ENCODE data around the gene CHRNA4. TPM values are rescaled to one million over a fixed set of nuclear protein-coding genes. Genes with fewer than 3 reads are reported as not detected.
"Not testable (repeated sequence)": the region's sequence is repeated elsewhere in the genome, so short reads cannot be mapped to it uniquely, and the experiment has no call there.

CHRNA4 gene
- total RNA-seq, 1 experiment from 2014 or later = not detected

DNA sequence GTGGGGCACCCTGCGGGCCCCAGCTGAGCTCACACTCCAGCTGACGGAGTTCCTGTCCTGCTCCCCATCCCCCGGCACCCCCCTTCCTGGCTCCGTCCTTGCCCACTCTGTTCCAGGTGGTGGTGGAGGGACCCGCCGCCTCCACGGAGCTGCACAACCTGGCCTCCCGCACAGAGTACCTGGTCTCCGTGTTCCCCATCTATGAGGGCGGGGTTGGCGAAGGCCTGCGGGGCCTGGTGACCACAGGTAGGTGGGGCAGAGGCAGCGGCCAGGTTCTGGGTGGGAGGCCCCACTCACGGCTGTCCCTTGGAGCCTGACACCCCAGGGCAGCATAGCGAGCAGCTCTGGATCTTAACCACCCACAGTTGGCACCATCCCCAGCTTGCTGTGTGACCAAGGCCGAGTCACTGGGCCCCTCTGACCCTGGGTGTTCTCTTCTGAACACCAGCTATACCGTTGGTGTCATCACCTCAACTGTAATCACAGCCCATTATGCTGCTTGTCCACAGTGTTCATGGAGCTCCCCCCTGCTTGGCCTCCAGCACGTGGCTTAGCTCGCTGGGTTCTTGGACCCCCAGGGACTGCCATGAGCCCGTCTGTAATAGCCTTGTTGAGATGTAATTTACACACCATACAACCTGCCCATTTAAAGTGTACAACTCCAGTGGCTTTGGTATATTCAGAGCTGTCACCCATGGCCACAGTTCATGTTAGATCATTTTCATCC lies 50.7 kb downstream of the CHRNA4 start:
- no peak for DNase-seq (ENCODE audit: low spot score)

- peak; percentile 64 for DNase-seq (ENCODE audit: low spot score)
These were observed 51.7 kb downstream of the CHRNA4 start for GRCh38 chr20:63309261-63310071.

GRCh38 chr20:63308218-63308911 lies 52.8 kb downstream of the CHRNA4 start:
- no peak for DNase-seq (ENCODE audit: low spot score)

GRCh38 chr20:63307538-63308217 lies 53.5 kb downstream of the CHRNA4 start:
- no peak for DNase-seq (ENCODE audit: low spot score)

DNA sequence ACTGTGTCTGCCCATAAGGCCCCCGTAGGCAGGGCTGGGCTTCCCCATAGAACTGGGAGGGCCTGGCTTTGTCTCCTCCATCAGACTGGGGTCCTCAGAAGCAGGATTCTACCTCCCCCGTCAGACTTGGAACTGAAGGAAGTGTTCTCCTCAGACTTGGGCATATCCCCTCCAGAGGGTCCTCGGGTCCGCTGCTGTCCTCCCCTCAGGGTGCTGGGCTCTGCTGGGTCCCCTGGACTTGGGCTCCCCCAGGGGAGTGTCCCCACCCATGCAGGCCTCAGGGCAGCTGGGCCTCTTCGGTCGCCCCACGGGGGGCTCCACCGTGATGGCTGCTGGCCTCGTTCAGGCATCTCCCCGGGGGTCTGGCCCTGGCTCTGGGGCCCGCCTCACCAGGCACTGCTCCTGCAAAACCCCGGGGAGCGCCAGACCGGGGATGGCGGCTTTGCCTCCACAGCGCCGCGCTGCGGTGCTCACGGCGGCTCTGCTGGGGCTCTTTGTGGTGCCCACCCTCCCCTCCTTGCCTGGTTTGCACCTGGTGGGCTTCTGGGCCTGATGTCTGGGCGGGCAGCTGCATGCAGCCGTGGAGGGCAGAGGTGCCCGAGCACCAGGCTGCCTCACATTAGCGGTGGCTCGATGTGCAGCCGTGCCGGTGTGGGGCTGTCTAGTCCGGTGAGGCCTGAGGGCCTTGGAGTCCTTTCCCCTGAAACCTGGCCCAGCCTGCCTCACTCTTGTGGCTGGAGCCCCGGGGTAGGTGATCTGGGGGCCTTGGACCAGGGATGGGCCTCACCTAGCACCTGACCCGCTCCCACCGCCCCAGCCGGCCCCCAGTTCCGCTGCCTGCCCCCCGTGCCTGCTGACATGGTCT lies 54.2 kb downstream of the CHRNA4 start:
- no peak for DNase-seq (ENCODE audit: low spot score)

DNA sequence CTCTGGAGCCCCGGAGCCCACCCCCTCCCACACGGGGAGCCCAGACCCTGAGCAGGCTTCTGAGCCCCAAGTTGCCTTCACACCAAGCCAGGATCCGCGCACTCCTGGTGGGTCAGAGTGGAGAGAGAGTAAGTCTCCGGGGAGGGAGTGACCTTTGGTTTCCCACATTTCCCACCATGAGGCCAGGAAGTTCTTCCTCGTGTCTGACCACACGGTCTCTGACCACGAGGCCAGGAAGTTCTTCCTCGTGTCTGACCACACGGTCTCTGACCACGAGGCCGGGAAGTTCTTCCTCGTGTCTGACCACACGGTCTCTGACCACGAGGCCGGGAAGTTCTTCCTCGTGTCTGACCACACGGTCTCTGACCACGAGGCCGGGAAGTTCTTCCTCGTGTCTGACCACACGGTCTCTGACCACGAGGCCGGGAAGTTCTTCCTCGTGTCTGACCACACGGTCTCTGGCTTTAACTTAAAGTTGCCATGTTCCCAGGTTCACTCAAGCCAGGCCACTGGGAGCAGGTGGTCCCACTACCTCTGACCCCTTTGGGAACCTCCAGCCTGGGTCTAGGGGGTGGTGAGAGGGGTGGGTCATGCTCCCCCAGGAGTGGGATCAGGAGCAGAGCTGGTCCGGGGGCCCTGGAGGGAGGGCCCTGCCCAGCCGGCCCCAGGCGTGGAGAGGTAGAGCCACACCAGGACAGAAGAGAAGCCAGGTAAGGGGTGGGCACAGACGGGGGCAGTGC lies 55.0 kb downstream of the CHRNA4 start:
- not testable (repeated sequence) for DNase-seq (ENCODE audit: low spot score)

DNA sequence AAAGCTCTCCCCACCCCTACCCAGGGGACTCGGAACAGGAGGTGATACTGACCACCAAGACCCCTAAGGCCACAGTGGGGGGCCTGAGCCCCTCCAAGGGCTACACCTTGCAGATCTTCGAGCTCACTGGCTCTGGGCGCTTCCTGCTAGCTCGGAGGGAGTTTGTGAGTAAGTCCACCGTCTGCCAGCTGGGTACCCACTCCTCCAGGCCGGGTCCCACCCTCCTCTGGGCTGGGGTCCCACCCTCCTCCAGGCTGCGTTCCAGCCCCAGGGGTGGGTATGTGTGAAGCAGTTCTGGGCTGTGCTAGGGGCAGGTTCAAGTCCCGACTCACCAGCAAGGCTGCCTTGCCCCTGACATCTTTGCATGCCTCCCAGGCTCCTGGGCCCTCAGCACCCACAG lies 55.8 kb downstream of the CHRNA4 start:
- no peak for DNase-seq (ENCODE audit: low spot score)

DNA sequence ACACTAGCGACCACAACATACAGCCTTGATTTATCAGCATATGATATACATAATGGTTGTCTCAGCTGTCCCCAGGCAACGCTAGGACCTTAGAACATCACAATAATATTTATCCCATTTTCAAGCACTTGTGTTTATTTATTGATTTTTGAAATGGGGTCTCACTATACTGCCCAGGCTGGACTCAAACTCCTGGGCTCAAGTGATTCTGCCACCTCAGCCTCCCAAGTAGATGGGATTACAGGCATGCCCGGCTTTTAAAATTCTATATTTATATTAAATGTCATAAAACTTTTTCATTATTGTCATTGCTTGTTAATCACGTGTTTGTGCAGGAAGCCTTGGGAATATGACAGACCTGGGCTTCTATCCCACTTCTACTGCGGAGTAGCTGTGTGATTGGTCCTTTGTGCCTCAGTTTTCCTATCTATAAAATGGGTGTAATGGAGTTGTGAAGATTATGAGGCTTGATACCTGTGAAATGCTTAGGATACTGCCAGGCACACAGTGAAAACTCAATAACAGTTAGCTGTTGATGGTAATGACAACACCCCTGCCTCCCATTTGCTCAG lies 58.0 kb downstream of the CHRNA4 start:
- DNase-seq (ENCODE audit: low spot score) = no peak

- DNase-seq (ENCODE audit: low spot score) = no peak
These were observed 59.5 kb downstream of the CHRNA4 start for GRCh38 chr20:63301671-63302070.

- DNase-seq (ENCODE audit: low spot score) = no peak
These were observed 62.3 kb downstream of the CHRNA4 start for GRCh38 chr20:63298731-63299312.

- no peak for DNase-seq (ENCODE audit: low spot score)
These were observed 63.2 kb downstream of the CHRNA4 start for GRCh38 chr20:63297796-63298572.

DNA sequence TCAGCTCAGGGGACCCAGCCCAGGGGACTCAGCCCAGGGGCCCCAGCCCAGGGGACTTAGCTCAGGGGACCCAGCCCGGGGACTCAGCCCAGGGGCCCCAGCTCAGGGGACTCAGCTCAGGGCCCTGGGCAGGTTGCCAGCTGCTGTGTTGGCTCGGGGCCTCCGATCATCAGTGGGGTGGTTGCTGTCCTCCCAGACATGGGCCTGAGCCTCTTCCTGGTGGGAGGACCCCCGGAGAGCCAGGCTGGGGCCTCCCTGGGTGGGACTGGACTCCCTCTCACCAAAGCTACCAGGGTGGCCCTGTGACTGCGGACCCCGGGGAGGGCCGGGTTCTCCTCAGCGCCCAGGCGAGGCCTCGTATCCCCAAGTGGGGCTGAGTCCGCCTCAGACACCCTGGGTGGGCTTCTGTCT lies 63.8 kb downstream of the CHRNA4 start:
- DNase-seq (ENCODE audit: low spot score) = no peak

GRCh38 chr20:63296531-63297299 lies 64.4 kb downstream of the CHRNA4 start:
- DNase-seq (ENCODE audit: low spot score) = no peak

GRCh38 chr20:63295846-63296245 lies 65.3 kb downstream of the CHRNA4 start:
- no peak for DNase-seq (ENCODE audit: low spot score)

- no peak for DNase-seq (ENCODE audit: low spot score)
These were observed 65.7 kb downstream of the CHRNA4 start for GRCh38 chr20:63295422-63295821.

DNA sequence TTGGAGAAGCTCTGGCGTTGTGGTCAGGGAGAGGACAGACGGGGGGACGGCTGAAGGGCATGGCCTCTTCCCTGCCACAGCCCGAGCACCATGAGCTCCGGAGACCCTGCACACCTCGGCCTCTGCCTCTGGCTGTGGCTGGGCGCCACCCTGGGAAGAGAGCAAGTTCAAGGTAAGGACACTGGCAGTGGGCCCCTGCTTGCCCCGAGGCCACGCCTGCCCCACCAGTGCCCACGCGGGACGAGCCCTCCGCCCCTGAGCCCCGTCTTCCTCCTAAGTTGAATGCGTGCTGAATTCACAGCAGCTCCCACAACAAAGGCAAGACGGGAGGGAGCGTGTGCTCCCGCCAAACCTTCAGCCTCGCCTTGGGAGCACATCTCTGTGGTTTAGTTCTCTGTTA lies 66.1 kb downstream of the CHRNA4 start:
- DNase-seq (ENCODE audit: low spot score) = no peak

DNA sequence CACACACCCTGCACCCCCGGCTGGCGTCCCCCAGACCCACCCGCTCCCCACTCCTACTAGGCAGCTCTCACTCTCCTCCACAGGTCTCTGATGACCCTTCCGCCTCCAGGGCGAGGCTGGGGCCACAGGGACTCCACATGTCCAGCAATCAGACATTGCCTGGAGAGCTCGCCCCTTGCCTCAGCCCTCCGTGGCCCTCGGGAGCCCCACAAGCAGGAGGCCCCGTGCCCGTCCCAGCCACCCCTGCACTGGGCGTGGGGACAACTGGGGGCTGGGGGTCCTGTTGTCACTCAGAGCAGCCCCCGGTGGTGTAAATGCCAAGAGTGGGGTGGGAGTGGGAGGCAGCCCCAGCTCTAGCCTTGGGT lies 66.6 kb downstream of the CHRNA4 start:
- no peak for DNase-seq (ENCODE audit: low spot score)

Data from HT-29 (cell line).